Endothelial cell of umbilical vein (primary cell): ENCODE data around the gene BUD31. TPM values are rescaled to one million over a fixed set of nuclear protein-coding genes. Genes with fewer than 3 reads are reported as not detected.

Experiments used
- BruUV-seq: library from RNA; stranded (reverse); fragments of 400-500 nt; replicated peaks from 2 replicates; lab custom pipeline; 2021; lab: Mats Ljungman, UMichigan
- CTCF ChIA-PET: fragments of 300-600, 350-600 bp; sonication (Branson Sonifier 250); formaldehyde crosslinking; loops from one replicate; lab custom pipeline; 2021; ENCODE audit warnings: antibody characterized with exemption, inconsistent platforms; lab: Charles Lee
- POLR2A ChIA-PET: fragments of 300-600, 350-600 bp; sonication (Branson Sonifier 250); formaldehyde crosslinking; loops from one replicate; lab custom pipeline; 2021; ENCODE audit warnings: antibody characterized with exemption, inconsistent platforms; lab: Charles Lee
- DNase-seq: peaks from one replicate; pipeline ENCODE4 v3.0.0-alpha.2; 2011; ENCODE audit warnings: low read depth, low spot score
- FAIRE-seq: peaks from 2 replicates; lab custom pipeline; 2011; peaks lifted over from hg19 to GRCh38; lab: Jason Lieb, UNC
- H2AFZ ChIP-seq: 2 replicates; pipeline ENCODE4 v1.6.0; 2012; ENCODE audit warnings: low read depth, low read length, control low read depth, inconsistent platforms
- H3K27ac ChIP-seq: 2 replicates; pipeline ENCODE4 v1.5.1; 2011; ENCODE audit warnings: low read depth, mild to moderate bottlenecking, control low read depth, low read length, moderate library complexity; ENCODE audit not compliant: insufficient read depth
- H3K27me3 ChIP-seq, 2 experiments: 2 replicates each; pipeline versions ENCODE4 v1.6.0 to v1.6.1; 2011; ENCODE audit warnings: low read length in 2 of 2, mixed read lengths in 1 of 2; ENCODE audit not compliant: control insufficient read depth in 2 of 2, insufficient read depth in 2 of 2
- H3K36me3 ChIP-seq, 2 experiments: 2 replicates in 1 of 2; 3 replicates in 1 of 2; pipeline ENCODE4 v1.5.1; 2011; ENCODE audit warnings: low read length in 2 of 2, mild to moderate bottlenecking in 1 of 2, moderate library complexity in 1 of 2; ENCODE audit not compliant: control insufficient read depth in 2 of 2, insufficient read depth in 2 of 2; ENCODE audit errors: extremely low read depth in 1 of 2
- H3K4me1 ChIP-seq: 3 replicates; pipeline ENCODE4 v1.5.1; 2011; ENCODE audit warnings: mild to moderate bottlenecking, low read length; ENCODE audit not compliant: control insufficient read depth, insufficient read depth; ENCODE audit errors: extremely low read depth
- H3K4me2 ChIP-seq: 2 replicates; pipeline ENCODE4 v1.6.1; 2011; ENCODE audit warnings: low read length, control low read depth, mixed read lengths; ENCODE audit not compliant: insufficient read depth
- H3K4me3 ChIP-seq, 3 experiments: fragments of 200-600 bp in 1 of 3; sonication (generic), shearing (Covaris generic) in 1 of 3; replicated peaks in 1 of 3; 2 replicates each; pipeline ENCODE4 v1.5.1; 2011 to 2016; ENCODE audit warnings: control low read depth in 3 of 3, low read length in 3 of 3, mild to moderate bottlenecking in 2 of 3, inconsistent platforms in 1 of 3, low read depth in 1 of 3, moderate library complexity in 1 of 3; ENCODE audit not compliant: insufficient read depth in 1 of 3
- H3K79me2 ChIP-seq: 2 replicates; pipeline ENCODE4 v1.6.0; 2012; ENCODE audit warnings: low read length, inconsistent platforms; ENCODE audit not compliant: control insufficient read depth, insufficient read depth
- H3K9ac ChIP-seq: replicated peaks from 2 replicates; pipeline ENCODE3; 2011; ENCODE audit warnings: low read length, control low read depth; ENCODE audit not compliant: insufficient read depth; ENCODE audit errors: extremely low read depth
- H3K9me1 ChIP-seq: replicated peaks from 3 replicates; pipeline ENCODE4 v1.6.0; 2011; ENCODE audit warnings: mild to moderate bottlenecking, low read length; ENCODE audit not compliant: control insufficient read depth, insufficient read depth; ENCODE audit errors: extremely low read depth
- H3K9me3 ChIP-seq: replicated peaks from 2 replicates; pipeline ENCODE4 v1.5.1; 2012; ENCODE audit warnings: low read length, inconsistent platforms; ENCODE audit not compliant: control insufficient read depth, insufficient read depth
- H4K20me1 ChIP-seq: replicated peaks from 2 replicates; pipeline ENCODE3; 2011; ENCODE audit warnings: mild to moderate bottlenecking, low read length; ENCODE audit not compliant: control insufficient read depth, insufficient read depth; ENCODE audit errors: extremely low read depth
- CTCF ChIP-seq, 2 donors: IDR thresholded peaks; 1 replicate in 1 of 2; 2 replicates in 1 of 2; pipeline ENCODE4 v1.5.1; 2011; ENCODE audit warnings: low read length in 2 of 2, mild to moderate bottlenecking in 2 of 2, moderate library complexity in 2 of 2, control low read depth in 1 of 2, inconsistent platforms in 1 of 2, low read depth in 1 of 2; ENCODE audit not compliant: insufficient read depth in 1 of 2; ENCODE audit errors: extremely low read depth in 1 of 2
- EZH2 ChIP-seq: IDR thresholded peaks from 2 replicates; pipeline ENCODE4 v1.6.1; 2012; ENCODE audit warnings: borderline replicate concordance, low read depth, mild to moderate bottlenecking, moderate library complexity, low read length, inconsistent platforms; ENCODE audit not compliant: severe bottlenecking
- FOS ChIP-seq: IDR thresholded peaks from 2 replicates; pipeline ENCODE4 v1.6.1; 2011; ENCODE audit warnings: mild to moderate bottlenecking, low read length, moderate library complexity, borderline replicate concordance; ENCODE audit not compliant: insufficient read depth
- GATA2 ChIP-seq: IDR thresholded peaks from 2 replicates; pipeline ENCODE4 v1.7.0; 2011; ENCODE audit warnings: low read depth, mild to moderate bottlenecking, moderate library complexity, mixed read lengths, low read length; ENCODE audit not compliant: insufficient read length, insufficient read depth
- JUN ChIP-seq: IDR thresholded peaks from 2 replicates; pipeline ENCODE4 v1.6.1; 2011; ENCODE audit warnings: borderline replicate concordance, low read depth; ENCODE audit not compliant: insufficient read length, insufficient read depth
- MYC ChIP-seq: IDR thresholded peaks from one replicate; pipeline ENCODE4 v1.6.1; 2011; ENCODE audit warnings: mild to moderate bottlenecking, low read depth, low read length
- POLR2A ChIP-seq: IDR thresholded peaks from 2 replicates; pipeline ENCODE4 v1.6.1; 2012; ENCODE audit warnings: low read depth, mild to moderate bottlenecking, control low read depth, low read length
- POLR2AphosphoS5 ChIP-seq: IDR thresholded peaks from 2 replicates; pipeline ENCODE4 v1.6.1; 2012; ENCODE audit warnings: low read depth, mild to moderate bottlenecking, control low read depth, low read length, moderate library complexity; ENCODE audit not compliant: insufficient read depth
- dilution Hi-C: fragments of 300-500 bp; cut with MboI; formaldehyde crosslinking; loops from one replicate; pipeline ENCODE4 v1.15.0; 2019; ENCODE audit warnings: low sequenced_read_pairs; ENCODE audit not compliant: extremely low pct_ligation_motif_present
- intact Hi-C: fragments of 100-400 bp; cut with micrococcal nuclease; formaldehyde crosslinking; loops from one replicate; pipeline ENCODE4 v1.10.0; 2022
- polyA plus RNA-seq, 4 experiments: library from polyadenylated mRNA; depleted of rRNA in 3 of 4; stranded (reverse) in 3 of 4; unstranded in 1 of 4; fragments of >200 nt; gene quantifications; 2 replicates each; pipeline versions ENCODE4 v1.2.1 to v1.2.3, GENCODE V29; 2011 to 2012; ENCODE audit warnings: missing spikeins in 1 of 4
- total RNA-seq: library from RNA; stranded (reverse); gene quantifications from 2 replicates; pipeline ENCODE4 v1.2.3, GENCODE V29; 2021
- TF ChIP-seq, protein P1 (sequence below): IDR thresholded peaks from 2 replicates; pipeline ENCODE4 v1.6.1; 2011; ENCODE audit not compliant: insufficient read depth, insufficient read length

BUD31 gene
- total and polyA plus RNA-seq, 2 donors (not counting 3 experiments of a cell fraction or from before 2014, with no cell fraction given): 67.8 to 122 TPM

- DNase-seq (no peak), FAIRE-seq (no peak)
- Histone ChIP-seq H3K9ac (no peak overlapping the region), H3K36me3 (peaks cover 18 to 43% of the 10 kb centered on the region in 2 experiments), H3K9me3 (no peaks in the 10 kb centered on the region), H3K4me3 (no peak overlapping the region), H3K79me2 (peaks cover 52% of the 10 kb centered on the region), H3K4me2 (no peak overlapping the region), H2AFZ (no peak overlapping the region), H3K27ac (no peak overlapping the region), H3K4me1 (peaks cover 16% of the 10 kb centered on the region), H4K20me1 (no peaks in the 10 kb centered on the region), H3K9me1 (no peaks in the 10 kb centered on the region), H3K27me3 (no peaks in the 10 kb centered on the region)
- no peak for TF ChIP-seq MYC
- TF ChIP-seq POLR2A: no peak
- no peak for TF ChIP-seq POLR2AphosphoS5
- TF ChIP-seq GATA2: no peak
- TF ChIP-seq, protein P1, sequence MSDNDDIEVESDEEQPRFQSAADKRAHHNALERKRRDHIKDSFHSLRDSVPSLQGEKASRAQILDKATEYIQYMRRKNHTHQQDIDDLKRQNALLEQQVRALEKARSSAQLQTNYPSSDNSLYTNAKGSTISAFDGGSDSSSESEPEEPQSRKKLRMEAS: no peak
- no peak for TF ChIP-seq JUN
- TF ChIP-seq EZH2: no peak
- no peak for TF ChIP-seq FOS
- no peak for TF ChIP-seq CTCF (IDR thresholded peaks at IDR 0.05; ENCODE audit: extremely low read depth in 1 of 2, insufficient read depth in 1 of 2, low read depth in 1 of 2, low read length in 2 of 2)
- POLR2A ChIA-PET: interaction anchor here (1.2 kb wide), 1 partner anchor 29 kb away, joined by 5 read pairs; no protein-coding TSS in a partner anchor
- intact Hi-C loops: no loop called here
- CTCF ChIA-PET: interaction anchor here (1.0 kb wide), 1 partner anchor 17 kb away, joined by 4 read pairs; no protein-coding TSS in a partner anchor
- dilution Hi-C loops: no loop called here
- no TSS peak for BruUV-seq
Measured at GRCh38 chr7:99403764-99404163, 5.0 kb upstream of the BUD31 start.
